Ishikawa (cell line): ENCODE results near the gene STIM1.

Experiments
- CEBPB ChIP-seq: IDR thresholded peaks from 2 replicates; pipeline ENCODE4 v1.6.1; 2012
- EGR1 ChIP-seq: IDR thresholded peaks from 2 replicates; pipeline ENCODE4 v1.6.1; 2012
- EP300 ChIP-seq: IDR thresholded peaks from 2 replicates; pipeline ENCODE4 v1.6.1; 2012; ENCODE audit warnings: borderline replicate concordance
- MAX ChIP-seq: IDR thresholded peaks from 2 replicates; pipeline ENCODE4 v1.6.1; 2012
- REST ChIP-seq: IDR thresholded peaks from 2 replicates; pipeline ENCODE4 v1.6.1; 2012; ENCODE audit warnings: low read depth, mild to moderate bottlenecking
- TCF12 ChIP-seq: IDR thresholded peaks from 2 replicates; pipeline ENCODE4 v1.6.1; 2012; ENCODE audit warnings: low read depth
- YY1 ChIP-seq: IDR thresholded peaks from 2 replicates; pipeline ENCODE4 v1.6.1; 2012; ENCODE audit warnings: low read depth
- ZBTB7A ChIP-seq: IDR thresholded peaks from 2 replicates; pipeline ENCODE4 v1.6.1; 2012; ENCODE audit warnings: low read depth

GRCh38 chr11:3970108-3970507, 114.6 kb downstream of the STIM1 start:
- no peak for TF ChIP-seq EP300
- no peak for TF ChIP-seq REST
- no peak for TF ChIP-seq TCF12
- no peak for TF ChIP-seq ZBTB7A
- TF ChIP-seq MAX: no peak
- TF ChIP-seq CEBPB: no peak
- no peak for TF ChIP-seq YY1
- no peak for TF ChIP-seq EGR1
